ENCODE measurements around the gene RDH16.
"Not testable (repeated sequence)": the region's sequence is repeated elsewhere in the genome, so short reads cannot be mapped to it uniquely, and the experiment has no call there.

The RDH16 gene

GRCh38 chr12:56954958-56955355 is 2.5 kb downstream of the RDH16 start:
- no peak for DNase-seq (ENCODE audit: low read depth in 4 of 4, low spot score in 1 of 4)

- no peak for DNase-seq (ENCODE audit: low read depth in 4 of 4, low spot score in 1 of 4)
Observed at GRCh38 chr12:56954057-56954957, 3.1 kb downstream of the RDH16 start.

- DNase-seq (ENCODE audit: low read depth in 4 of 4, low spot score in 1 of 4) = no peak
Observed at GRCh38 chr12:56953314-56953713, 4.1 kb downstream of the RDH16 start.

- no peak for DNase-seq (ENCODE audit: low read depth in 4 of 4, low spot score in 1 of 4)
Observed at GRCh38 chr12:56951582-56952339, 5.6 kb downstream of the RDH16 start.

- DNase-seq (ENCODE audit: low read depth in 4 of 4, low spot score in 1 of 4) = no peak
Observed at GRCh38 chr12:56948881-56949280, 8.5 kb downstream of the RDH16 start.

GRCh38 chr12:56948457-56948777 is 9.0 kb downstream of the RDH16 start:
- no peak for DNase-seq (ENCODE audit: low read depth in 4 of 4, low spot score in 1 of 4)

- DNase-seq (ENCODE audit: low read depth in 4 of 4, low spot score in 1 of 4) = no peak
Observed at GRCh38 chr12:56947633-56948456, 9.6 kb downstream of the RDH16 start.

GRCh38 chr12:56943878-56944277 is 13.5 kb downstream of the RDH16 start:
- no peak for DNase-seq (ENCODE audit: low read depth in 4 of 4, low spot score in 1 of 4)

GRCh38 chr12:56943374-56943773 is 14.0 kb downstream of the RDH16 start:
- not testable (repeated sequence) for DNase-seq (ENCODE audit: low read depth in 4 of 4, low spot score in 1 of 4)

GRCh38 chr12:56941299-56942017 is 15.9 kb downstream of the RDH16 start:
- no peak for DNase-seq (ENCODE audit: low read depth in 4 of 4, low spot score in 1 of 4)

- not testable (repeated sequence) for DNase-seq (ENCODE audit: low read depth in 4 of 4, low spot score in 1 of 4)
Observed at GRCh38 chr12:56940942-56941298, 16.5 kb downstream of the RDH16 start.

GRCh38 chr12:56935752-56936151 is 21.7 kb downstream of the RDH16 start:
- no peak for DNase-seq (ENCODE audit: low read depth in 4 of 4, low spot score in 1 of 4)

GRCh38 chr12:56935157-56935556 is 22.3 kb downstream of the RDH16 start:
- DNase-seq (ENCODE audit: low read depth in 4 of 4, low spot score in 1 of 4) = no peak

- no peak for DNase-seq (ENCODE audit: low read depth in 4 of 4, low spot score in 1 of 4)
Observed at GRCh38 chr12:56933826-56934625, 23.4 kb downstream of the RDH16 start, which contains the start of gene SDR9C7. TSS of gene SDR9C7 (minus strand) at chr12:56934408. CDS start at chr12:56934261, 147 bp downstream.

- no peak for DNase-seq (ENCODE audit: low read depth in 4 of 4, low spot score in 1 of 4)
Observed at GRCh38 chr12:56932867-56933266, 24.5 kb downstream of the RDH16 start.

GRCh38 chr12:56932146-56932545 is 25.3 kb downstream of the RDH16 start:
- DNase-seq (ENCODE audit: low read depth in 4 of 4, low spot score in 1 of 4) = no peak

- DNase-seq (ENCODE audit: low read depth in 4 of 4, low spot score in 1 of 4) = no peak
Observed at GRCh38 chr12:56931474-56931978, 25.9 kb downstream of the RDH16 start.

GRCh38 chr12:56930241-56930640 is 27.2 kb downstream of the RDH16 start:
- DNase-seq (ENCODE audit: low read depth in 4 of 4, low spot score in 1 of 4) = no peak

- no peak for DNase-seq (ENCODE audit: low read depth in 4 of 4, low spot score in 1 of 4)
Observed at GRCh38 chr12:56929780-56930179, 27.6 kb downstream of the RDH16 start.

- no peak for DNase-seq (ENCODE audit: low read depth in 4 of 4, low spot score in 1 of 4)
Observed at GRCh38 chr12:56928262-56928661, 29.1 kb downstream of the RDH16 start.

Data from stimulated activated CD4-positive, alpha-beta T cell treated with anti-CD3 and anti-CD28 coated beads, Interleukin-1b, Interleukin-23, amount 100 ng/mL, for 24 hours (primary cell).